GM23338 (cell line): Measurements from ENCODE around the gene MST1. TPM values are rescaled to one million over a fixed set of nuclear protein-coding genes. Genes with fewer than 3 reads are reported as not detected.

ENCODE experiments used
- ATAC-seq: fragments of 200-7000 bp; cut with Tn5 transposase; 3 replicates; pipeline ENCODE4 v1.9.1; 2020
- DNase-seq: peaks from one replicate; pipeline ENCODE4 v3.0.0-alpha.2; 2015; ENCODE audit warnings: low spot score
- H2AFZ ChIP-seq: fragments of 200-600 bp; sonication (generic); 2 replicates; pipeline ENCODE4 v1.8.0; 2016; ENCODE audit warnings: antibody characterized with exemption, mild to moderate bottlenecking, moderate library complexity
- H3F3A ChIP-seq: fragments of 200-600 bp; sonication (generic); replicated peaks from 2 replicates; pipeline ENCODE4 v1.8.0; 2017; ENCODE audit warnings: antibody characterized with exemption, mixed run types, low read depth
- H3K27ac ChIP-seq: fragments of 200-600 bp; sonication (generic); 2 replicates; pipeline ENCODE4 v1.6.1; 2016; ENCODE audit warnings: low read depth
- H3K27me3 ChIP-seq: fragments of 200-600 bp; sonication (generic); 2 replicates; pipeline ENCODE4 v1.8.0; 2016; ENCODE audit warnings: mild to moderate bottlenecking, mixed run types, moderate library complexity; ENCODE audit not compliant: insufficient read depth
- H3K36me3 ChIP-seq: fragments of 200-600 bp; sonication (generic); 2 replicates; pipeline ENCODE4 v1.8.0; 2016; ENCODE audit warnings: mild to moderate bottlenecking; ENCODE audit not compliant: insufficient read depth
- H3K4me1 ChIP-seq: fragments of 200-600 bp; sonication (generic); 2 replicates; pipeline ENCODE4 v1.8.0; 2016; ENCODE audit warnings: mild to moderate bottlenecking, moderate library complexity; ENCODE audit not compliant: insufficient read depth
- H3K4me2 ChIP-seq: fragments of 200-600 bp; sonication (generic); 2 replicates; pipeline ENCODE4 v1.7.1; 2017; ENCODE audit warnings: mixed run types
- H3K4me3 ChIP-seq: fragments of 200-600 bp; sonication (generic); 2 replicates; pipeline ENCODE4 v1.6.1; 2016; ENCODE audit warnings: mixed run types
- H3K79me2 ChIP-seq: fragments of 200-600 bp; sonication (generic); replicated peaks from 2 replicates; pipeline ENCODE4 v1.8.0; 2017; ENCODE audit warnings: mild to moderate bottlenecking; ENCODE audit not compliant: insufficient read depth
- H3K9me2 ChIP-seq: fragments of 200-600 bp; sonication (generic); 2 replicates; pipeline ENCODE4 v1.8.0; 2017; ENCODE audit not compliant: insufficient read depth
- H4K20me1 ChIP-seq: fragments of 200-600 bp; sonication (generic); replicated peaks from 2 replicates; pipeline ENCODE4 v1.8.0; 2017; ENCODE audit warnings: mild to moderate bottlenecking; ENCODE audit not compliant: insufficient read depth
- H3K27ac Mint-ChIP-seq: 2 replicates; pipeline ENCODE4 v1.8.0; 2020; ENCODE audit warnings: inconsistent platforms, mild to moderate bottlenecking, moderate library complexity, mixed read lengths
- H3K27me3 Mint-ChIP-seq: 3 replicates; pipeline ENCODE4 v1.8.0; 2022; ENCODE audit warnings: low read depth, mild to moderate bottlenecking, moderate library complexity, mixed read lengths, inconsistent platforms; ENCODE audit not compliant: insufficient read depth, poor library complexity
- H3K36me3 Mint-ChIP-seq: 3 replicates; pipeline ENCODE4 v1.8.0; 2021; ENCODE audit warnings: low read depth, mild to moderate bottlenecking, inconsistent platforms, moderate library complexity, mixed read lengths
- H3K4me1 Mint-ChIP-seq: 3 replicates; pipeline ENCODE4 v1.8.0; 2020; ENCODE audit warnings: mild to moderate bottlenecking, inconsistent platforms, mixed read lengths
- H3K4me3 Mint-ChIP-seq: 3 replicates; pipeline ENCODE4 v1.8.0; 2021; ENCODE audit warnings: moderate library complexity, mild to moderate bottlenecking, inconsistent platforms, mixed read lengths
- H3K9me3 Mint-ChIP-seq: 3 replicates; pipeline ENCODE4 v1.8.0; 2020; ENCODE audit warnings: moderate library complexity, mild to moderate bottlenecking, inconsistent platforms, mixed read lengths
- EZH2 ChIP-seq: fragments of 200-600 bp; sonication (generic); IDR thresholded peaks from one replicate; pipeline ENCODE4 v1.8.0; 2017; ENCODE audit warnings: antibody characterized with exemption, mild to moderate bottlenecking, low read depth; ENCODE audit not compliant: unreplicated experiment
- EZH2phosphoT487 ChIP-seq: fragments of 200-600 bp; sonication (generic); IDR thresholded peaks from one replicate; pipeline ENCODE4 v1.8.1; 2018; ENCODE audit warnings: antibody characterized with exemption; ENCODE audit not compliant: unreplicated experiment
- JUNB ChIP-seq: IDR thresholded peaks from one replicate; pipeline ENCODE4 v1.6.1; 2016; ENCODE audit warnings: antibody characterized with exemption; ENCODE audit not compliant: unreplicated experiment
- NANOG ChIP-seq: IDR thresholded peaks from 2 replicates; pipeline ENCODE4 v1.6.1; 2016; ENCODE audit warnings: antibody characterized with exemption, borderline replicate concordance
- POLR2AphosphoS5 ChIP-seq: IDR thresholded peaks from 2 replicates; pipeline ENCODE4 v1.6.1; 2016; ENCODE audit warnings: antibody characterized with exemption, low read depth
- STAT1 ChIP-seq: IDR thresholded peaks from one replicate; pipeline ENCODE4 v1.6.1; 2016; ENCODE audit warnings: antibody characterized with exemption; ENCODE audit not compliant: unreplicated experiment
- ZNF114 ChIP-seq: fragments of 250-450 bp; sonication (Bioruptor Pico); IDR thresholded peaks from 2 replicates; pipeline ENCODE4 v1.5.0; 2020; ENCODE audit warnings: mild to moderate bottlenecking, moderate library complexity
- ZNF331 ChIP-seq: fragments of 250-450 bp; sonication (Bioruptor Pico); IDR thresholded peaks from 2 replicates; pipeline ENCODE4 v1.5.0; 2020; ENCODE audit warnings: low read depth, mild to moderate bottlenecking, moderate library complexity
- ZNF462 ChIP-seq: fragments of 250-450 bp; sonication (Bioruptor Pico); IDR thresholded peaks from 2 replicates; pipeline ENCODE4 v1.5.0; 2020; ENCODE audit warnings: mild to moderate bottlenecking, moderate library complexity
- polyA plus RNA-seq: library from polyadenylated mRNA; unstranded; fragments of >200 nt; fragmentation: Nextera tagmentation; extraction: Ambion mirVana; gene quantifications from 2 replicates; pipeline ENCODE4 v1.2.1, GENCODE V29; 2016
- total RNA-seq: library from RNA; depleted of rRNA; stranded (reverse); fragments of >200 nt; shearing (Covaris generic); gene quantifications from 2 replicates; pipeline ENCODE4 v1.2.3, GENCODE V29; 2014
- TF ChIP-seq, protein P1 (sequence below), 2 experiments: fragments of 200-600 bp in 1 of 2; sonication (generic) in 1 of 2; conservative IDR thresholded peaks; 2 replicates each; pipeline versions ENCODE4 v1.5.1 to v1.6.1; 2016 to 2017; ENCODE audit warnings: antibody characterized with exemption in 2 of 2, low read depth in 2 of 2, mild to moderate bottlenecking in 2 of 2, moderate library complexity in 1 of 2
- TF ChIP-seq, protein P2 (sequence below): IDR thresholded peaks from one replicate; pipeline ENCODE4 v1.6.1; 2018; ENCODE audit warnings: antibody characterized with exemption; ENCODE audit not compliant: unreplicated experiment
- TF ChIP-seq, protein P3 (sequence below): IDR thresholded peaks from 2 replicates; pipeline ENCODE4 v1.6.1; 2016; ENCODE audit warnings: antibody characterized with exemption

MST1 gene
- total and polyA plus RNA-seq, 2 experiments from 2014 or later: 5.9 to 11.1 TPM

- TF ChIP-seq EZH2phosphoT487 (no peak), ZNF462 (CRISPR knock-in tag) (no peak), ZNF331 (no peak), STAT1 (no peak), POLR2AphosphoS5 (no peak), JUNB (no peak), NANOG (no peak), EZH2 (no peak), ZNF114 (CRISPR knock-in tag) (no peak)
- TF ChIP-seq, protein P1, sequence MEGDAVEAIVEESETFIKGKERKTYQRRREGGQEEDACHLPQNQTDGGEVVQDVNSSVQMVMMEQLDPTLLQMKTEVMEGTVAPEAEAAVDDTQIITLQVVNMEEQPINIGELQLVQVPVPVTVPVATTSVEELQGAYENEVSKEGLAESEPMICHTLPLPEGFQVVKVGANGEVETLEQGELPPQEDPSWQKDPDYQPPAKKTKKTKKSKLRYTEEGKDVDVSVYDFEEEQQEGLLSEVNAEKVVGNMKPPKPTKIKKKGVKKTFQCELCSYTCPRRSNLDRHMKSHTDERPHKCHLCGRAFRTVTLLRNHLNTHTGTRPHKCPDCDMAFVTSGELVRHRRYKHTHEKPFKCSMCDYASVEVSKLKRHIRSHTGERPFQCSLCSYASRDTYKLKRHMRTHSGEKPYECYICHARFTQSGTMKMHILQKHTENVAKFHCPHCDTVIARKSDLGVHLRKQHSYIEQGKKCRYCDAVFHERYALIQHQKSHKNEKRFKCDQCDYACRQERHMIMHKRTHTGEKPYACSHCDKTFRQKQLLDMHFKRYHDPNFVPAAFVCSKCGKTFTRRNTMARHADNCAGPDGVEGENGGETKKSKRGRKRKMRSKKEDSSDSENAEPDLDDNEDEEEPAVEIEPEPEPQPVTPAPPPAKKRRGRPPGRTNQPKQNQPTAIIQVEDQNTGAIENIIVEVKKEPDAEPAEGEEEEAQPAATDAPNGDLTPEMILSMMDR (conservative IDR thresholded peaks at IDR 0.05; ENCODE audit: low read depth in 2 of 2): no peak
- TF ChIP-seq, protein P2, sequence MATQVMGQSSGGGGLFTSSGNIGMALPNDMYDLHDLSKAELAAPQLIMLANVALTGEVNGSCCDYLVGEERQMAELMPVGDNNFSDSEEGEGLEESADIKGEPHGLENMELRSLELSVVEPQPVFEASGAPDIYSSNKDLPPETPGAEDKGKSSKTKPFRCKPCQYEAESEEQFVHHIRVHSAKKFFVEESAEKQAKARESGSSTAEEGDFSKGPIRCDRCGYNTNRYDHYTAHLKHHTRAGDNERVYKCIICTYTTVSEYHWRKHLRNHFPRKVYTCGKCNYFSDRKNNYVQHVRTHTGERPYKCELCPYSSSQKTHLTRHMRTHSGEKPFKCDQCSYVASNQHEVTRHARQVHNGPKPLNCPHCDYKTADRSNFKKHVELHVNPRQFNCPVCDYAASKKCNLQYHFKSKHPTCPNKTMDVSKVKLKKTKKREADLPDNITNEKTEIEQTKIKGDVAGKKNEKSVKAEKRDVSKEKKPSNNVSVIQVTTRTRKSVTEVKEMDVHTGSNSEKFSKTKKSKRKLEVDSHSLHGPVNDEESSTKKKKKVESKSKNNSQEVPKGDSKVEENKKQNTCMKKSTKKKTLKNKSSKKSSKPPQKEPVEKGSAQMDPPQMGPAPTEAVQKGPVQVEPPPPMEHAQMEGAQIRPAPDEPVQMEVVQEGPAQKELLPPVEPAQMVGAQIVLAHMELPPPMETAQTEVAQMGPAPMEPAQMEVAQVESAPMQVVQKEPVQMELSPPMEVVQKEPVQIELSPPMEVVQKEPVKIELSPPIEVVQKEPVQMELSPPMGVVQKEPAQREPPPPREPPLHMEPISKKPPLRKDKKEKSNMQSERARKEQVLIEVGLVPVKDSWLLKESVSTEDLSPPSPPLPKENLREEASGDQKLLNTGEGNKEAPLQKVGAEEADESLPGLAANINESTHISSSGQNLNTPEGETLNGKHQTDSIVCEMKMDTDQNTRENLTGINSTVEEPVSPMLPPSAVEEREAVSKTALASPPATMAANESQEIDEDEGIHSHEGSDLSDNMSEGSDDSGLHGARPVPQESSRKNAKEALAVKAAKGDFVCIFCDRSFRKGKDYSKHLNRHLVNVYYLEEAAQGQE: no peak
- TF ChIP-seq, protein P3, sequence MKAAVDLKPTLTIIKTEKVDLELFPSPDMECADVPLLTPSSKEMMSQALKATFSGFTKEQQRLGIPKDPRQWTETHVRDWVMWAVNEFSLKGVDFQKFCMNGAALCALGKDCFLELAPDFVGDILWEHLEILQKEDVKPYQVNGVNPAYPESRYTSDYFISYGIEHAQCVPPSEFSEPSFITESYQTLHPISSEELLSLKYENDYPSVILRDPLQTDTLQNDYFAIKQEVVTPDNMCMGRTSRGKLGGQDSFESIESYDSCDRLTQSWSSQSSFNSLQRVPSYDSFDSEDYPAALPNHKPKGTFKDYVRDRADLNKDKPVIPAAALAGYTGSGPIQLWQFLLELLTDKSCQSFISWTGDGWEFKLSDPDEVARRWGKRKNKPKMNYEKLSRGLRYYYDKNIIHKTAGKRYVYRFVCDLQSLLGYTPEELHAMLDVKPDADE: no peak
- H3K36me3 Mint-ChIP-seq: no peaks in the 10 kb centered on the region
- H3K4me3 ChIP-seq: no peak overlapping the region
- no peaks in the 10 kb centered on the region for H3K9me3 Mint-ChIP-seq
- DNase-seq: no peak
- no peak overlapping the region for H3K4me3 Mint-ChIP-seq
- H3K4me1 ChIP-seq: no peaks in the 10 kb centered on the region
- H3K27me3 ChIP-seq: no peaks in the 10 kb centered on the region
- H3F3A ChIP-seq: no peaks in the 10 kb centered on the region
- H2AFZ ChIP-seq: no peak overlapping the region
- no peak overlapping the region for H3K27ac ChIP-seq
- no peak overlapping the region for H3K27ac Mint-ChIP-seq
- peaks cover 4% of the 10 kb centered on the region; the same call in 2 of the 3 replicates for H3K4me1 Mint-ChIP-seq
- H4K20me1 ChIP-seq: no peaks in the 10 kb centered on the region
- ATAC-seq: no peak
- no peaks in the 10 kb centered on the region for H3K9me2 ChIP-seq
- no peaks in the 10 kb centered on the region for H3K79me2 ChIP-seq
- H3K27me3 Mint-ChIP-seq: peaks cover 16% of the 10 kb centered on the region
- H3K36me3 ChIP-seq: no peaks in the 10 kb centered on the region
- H3K4me2 ChIP-seq: no peak overlapping the region
Observed at GRCh38 chr3:49654176-49654825, 35.0 kb downstream of the MST1 start.
